Measurements from ENCODE around the gene BRD3.

GRCh38 chr9:133982971-133983720 is 84.7 kb downstream of the BRD3 start:
- TF ChIP-seq CTCF (IDR thresholded peaks at IDR 0.05): no peak
- TF ChIP-seq POLR2A (IDR thresholded peaks at IDR 0.05): no peak
- TF ChIP-seq EP300 (IDR thresholded peaks at IDR 0.05): no peak

All from tibial nerve (tissue), 4 donors.